Breast epithelium (tissue), 3 donors: ENCODE data around the gene CD163.

Experiments
- CTCF ChIP-seq, 3 donors: fragments of 450-650 bp; IDR thresholded peaks; one replicate each; pipeline ENCODE4 v1.5.1; 2016 to 2017; ENCODE audit warnings: antibody characterized with exemption in 3 of 3, mild to moderate bottlenecking in 3 of 3, moderate library complexity in 3 of 3
- POLR2A ChIP-seq: fragments of 450-650 bp; IDR thresholded peaks from one replicate; pipeline ENCODE4 v1.6.1; 2016; ENCODE audit warnings: antibody characterized with exemption, mild to moderate bottlenecking, moderate library complexity
- POLR2AphosphoS5 ChIP-seq, 3 donors: sonication (generic); formaldehyde crosslinking; IDR thresholded peaks; one replicate each; pipeline ENCODE4 v1.6.1; 2017; ENCODE audit warnings: antibody characterized with exemption in 3 of 3

DNA sequence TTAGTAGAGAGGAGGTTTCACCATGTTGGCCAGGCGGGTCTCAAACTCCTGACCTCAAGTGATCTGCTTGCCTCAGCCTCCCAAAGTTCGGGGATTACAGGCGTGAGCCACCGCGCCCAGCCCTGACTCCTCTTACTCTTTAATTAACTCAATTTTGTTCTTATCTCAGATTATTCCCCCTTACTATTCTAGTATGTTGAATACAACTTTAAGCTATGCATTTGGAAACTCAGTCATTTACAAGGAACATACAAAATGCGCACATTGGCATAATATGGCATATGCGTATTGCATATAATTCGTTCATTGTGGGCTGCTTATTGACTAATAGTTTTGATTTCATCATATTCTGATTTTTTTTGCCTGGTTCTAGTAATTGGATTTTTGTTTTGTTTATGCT lies 10.8 kb upstream of the CD163 start:
- TF ChIP-seq CTCF (IDR thresholded peaks at IDR 0.05) (no peak), POLR2A (no peak), POLR2AphosphoS5 (IDR thresholded peaks at IDR 0.05) (no peak)
